Lung (tissue), 12 donors: ENCODE results near the gene PM20D1. TPM values are rescaled to one million over a fixed set of nuclear protein-coding genes. Genes with fewer than 3 reads are reported as not detected.

Experiments used
- ATAC-seq: fragments of 200-7000 bp; cut with Tn5 transposase; one replicate; pipeline ENCODE4 v1.9.1; 2020; ENCODE audit warnings: moderate number of reproducible peaks; ENCODE audit not compliant: insufficient read depth, low FRiP score
- DNase-seq, 3 donors: peaks; one replicate each; pipeline ENCODE4 v3.0.0-alpha.2; 2013 to 2017
- H3K27ac ChIP-seq, 2 donors: one replicate each; pipeline ENCODE4 v1.5.1; 2013; ENCODE audit warnings: mild to moderate bottlenecking in 2 of 2, moderate library complexity in 2 of 2, control low read depth in 1 of 2, inconsistent platforms in 1 of 2, low read depth in 1 of 2, low read length in 1 of 2
- H3K27me3 ChIP-seq, 3 donors: one replicate each; pipeline ENCODE4 v1.5.1; 2013; ENCODE audit warnings: low read length in 2 of 3; ENCODE audit not compliant: control insufficient read depth in 3 of 3, insufficient read depth in 3 of 3
- H3K36me3 ChIP-seq, 4 donors: one replicate each; pipeline ENCODE4 v1.5.1; 2013; ENCODE audit warnings: low read length in 4 of 4, mild to moderate bottlenecking in 1 of 4, moderate library complexity in 1 of 4; ENCODE audit not compliant: control insufficient read depth in 4 of 4, insufficient read depth in 4 of 4
- H3K4me1 ChIP-seq, 5 donors: one replicate each; pipeline ENCODE4 v1.5.1; 2013; ENCODE audit warnings: low read length in 5 of 5, mild to moderate bottlenecking in 2 of 5, moderate library complexity in 1 of 5; ENCODE audit not compliant: control insufficient read depth in 5 of 5, insufficient read depth in 5 of 5
- H3K4me3 ChIP-seq: one replicate; pipeline ENCODE4 v1.5.1; 2013; ENCODE audit warnings: mild to moderate bottlenecking, control low read depth, moderate library complexity
- H3K9ac ChIP-seq, 2 donors: one replicate each; pipeline ENCODE4 v1.5.1; 2013; ENCODE audit warnings: low read length in 2 of 2, control low read depth in 1 of 2; ENCODE audit not compliant: insufficient read depth in 1 of 2
- H3K9me3 ChIP-seq, 4 donors: one replicate each; pipeline ENCODE4 v1.5.1; 2013; ENCODE audit warnings: low read length in 3 of 4, mild to moderate bottlenecking in 1 of 4, moderate library complexity in 1 of 4; ENCODE audit not compliant: control insufficient read depth in 4 of 4, insufficient read depth in 3 of 4
- CTCF ChIP-seq: IDR thresholded peaks from 2 replicates; pipeline ENCODE4 v1.5.1; 2012; ENCODE audit warnings: mild to moderate bottlenecking; ENCODE audit errors: control extremely low read depth, extremely low read depth
- WGBS, 2 donors: extraction: QIAGEN DNeasy Blood & Tissue Kit; methylation state at CpG; one replicate each; pipeline ENCODE4 v1.1.7; 2013; 5-methylcytosine and 5-hydroxymethylcytosine counted together
- polyA plus RNA-seq, 2 donors: library from polyadenylated mRNA; stranded (reverse); fragments of 200-250 nt; gene quantifications; one replicate each; pipeline ENCODE4 v1.2.1, GENCODE V29; 2013
- total RNA-seq, 2 donors: library from RNA; depleted of rRNA in 1 of 2; stranded (reverse); fragments of >200 nt in 1 of 2; gene quantifications; one replicate each; pipeline ENCODE4 v1.2.1, GENCODE V29; 2014 to 2021
- donor health status: control.
- donor health status: control.
- donor health status: Bipolar disorder and iron deficiency.
- donor health status: healthy.
- donor health status: DM: yes; HTN: yes; CAD: no.

The PM20D1 gene
- total and polyA plus RNA-seq, 4 donors: 0.06 to 0.48 (median 0.28) TPM; not detected in 1

GRCh38 chr1:205786601-205787000 lies 63.3 kb downstream of the PM20D1 start:
- Histone ChIP-seq H3K4me1 (peaks cover 0 to 8% (median 0%) of the 10 kb centered on the region in 5 donors), H3K36me3 (peaks cover 3 to 9% (median 4%) of the 10 kb centered on the region in 4 donors), H3K4me3 (no peak overlapping the region), H3K27ac (no peak overlapping the region), H3K27me3 (no peaks in the 10 kb centered on the region), H3K9me3 (no peaks in the 10 kb centered on the region), H3K9ac (no peak overlapping the region)
- no peak for ATAC-seq
- 64 to 69% methylated on average over 4 of the region's 4 CpGs for WGBS, 2 donors
- no peak for TF ChIP-seq CTCF
- DNase-seq: no peak

- WGBS, 2 donors: 94 to 95% methylated on average over 9 of the region's 9 CpGs
- ATAC-seq: no peak
- TF ChIP-seq CTCF: no peak
Observed at GRCh38 chr1:205785446-205785845, 64.5 kb downstream of the PM20D1 start.

GRCh38 chr1:205783904-205784303 lies 66.0 kb downstream of the PM20D1 start:
- Histone ChIP-seq H3K4me1 (peaks cover 0 to 8% (median 0%) of the 10 kb centered on the region in 5 donors), H3K9me3 (no peaks in the 10 kb centered on the region), H3K4me3 (no peak overlapping the region), H3K27me3 (no peaks in the 10 kb centered on the region), H3K27ac (peak overlapping the region in 1 of 2 donors; percentile 43), H3K36me3 (no peaks in the 10 kb centered on the region), H3K9ac (no peak overlapping the region)
- 88 to 99% methylated on average over 4 of the region's 4 CpGs for WGBS, 2 donors
- ATAC-seq (no peak), DNase-seq (no peak)
- no peak for TF ChIP-seq CTCF

More at GRCh38 chr1:205785446-205785845, 64.5 kb downstream of the PM20D1 start:
- H3K9ac ChIP-seq: no peak overlapping the region
- peaks cover 0 to 8% (median 2%) of the 10 kb centered on the region in 4 donors for H3K36me3 ChIP-seq
- no peak overlapping the region for H3K4me3 ChIP-seq
- no peaks in the 10 kb centered on the region for H3K9me3 ChIP-seq
- H3K27ac ChIP-seq: no peak overlapping the region
- no peak for DNase-seq
- H3K4me1 ChIP-seq: peaks cover 0 to 8% (median 0%) of the 10 kb centered on the region in 5 donors
- no peaks in the 10 kb centered on the region for H3K27me3 ChIP-seq

GRCh38 chr1:205783433-205783795 lies 66.5 kb downstream of the PM20D1 start:
- H3K9ac ChIP-seq: no peak overlapping the region
- peak overlapping the region in 1 of 2 donors; percentile 43 for H3K27ac ChIP-seq
- ATAC-seq (no peak), DNase-seq (no peak)
- no peaks in the 10 kb centered on the region for H3K36me3 ChIP-seq
- H3K9me3 ChIP-seq: no peaks in the 10 kb centered on the region
- no peak overlapping the region for H3K4me3 ChIP-seq
- peaks cover 0 to 8% (median 0%) of the 10 kb centered on the region in 5 donors for H3K4me1 ChIP-seq
- no peak for TF ChIP-seq CTCF
- peaks cover 0 to 2% (median 0%) of the 10 kb centered on the region in 3 donors for H3K27me3 ChIP-seq
